Panc1 (cell line): Measurements from ENCODE around the gene ZCCHC24. TPM values are rescaled to one million over a fixed set of nuclear protein-coding genes. Genes with fewer than 3 reads are reported as not detected.

Experiments used
- ATAC-seq: fragments of 200-7000 bp; cut with Tn5 transposase; 2 replicates; pipeline ENCODE4 v1.9.1; 2020; ENCODE audit warnings: mild to moderate bottlenecking, moderate library complexity
- BruUV-seq: library from RNA; stranded (reverse); fragments of 400-500 nt; replicated peaks from 2 replicates; lab custom pipeline; 2021; lab: Mats Ljungman, UMichigan
- CTCF ChIA-PET: fragments of 300-600 bp; sonication (Branson Sonifier 250); formaldehyde crosslinking; loops from one replicate; lab custom pipeline; 2022; ENCODE audit warnings: antibody characterized with exemption; lab: Charles Lee
- POLR2A ChIA-PET: fragments of 300-600 bp; sonication (Branson Sonifier 250); formaldehyde crosslinking; loops from one replicate; lab custom pipeline; 2022; ENCODE audit warnings: antibody characterized with exemption; lab: Charles Lee
- DNase-seq: peaks from one replicate; pipeline ENCODE4 v3.0.0-alpha.2; 2010; ENCODE audit warnings: low read depth, low spot score
- H3K27ac ChIP-seq: 2 replicates; pipeline ENCODE4 v1.5.1; 2011; ENCODE audit warnings: mild to moderate bottlenecking, low read length, inconsistent platforms
- H3K27me3 ChIP-seq: fragments of 200-500 bp; sonication (Bioruptor generic); 2 replicates; pipeline ENCODE4 v1.6.0; 2014; ENCODE audit warnings: low read length, inconsistent platforms; ENCODE audit not compliant: control insufficient read depth, insufficient read depth
- H3K36me3 ChIP-seq: fragments of 200-500 bp; sonication (Bioruptor generic); 2 replicates; pipeline ENCODE4 v1.5.1; 2014; ENCODE audit warnings: inconsistent platforms, mild to moderate bottlenecking, low read length, moderate library complexity; ENCODE audit not compliant: control insufficient read depth, insufficient read depth
- H3K4me1 ChIP-seq: 2 replicates; pipeline ENCODE4 v1.5.1; 2011; ENCODE audit warnings: inconsistent platforms, mild to moderate bottlenecking, low read length, moderate library complexity; ENCODE audit not compliant: control insufficient read depth, insufficient read depth
- H3K4me3 ChIP-seq, 2 experiments: 2 replicates each; pipeline ENCODE4 v1.5.1; 2011 to 2012; ENCODE audit warnings: low read depth in 2 of 2, low read length in 2 of 2, mild to moderate bottlenecking in 2 of 2, inconsistent platforms in 1 of 2, moderate library complexity in 1 of 2
- H3K9me3 ChIP-seq: fragments of 200-500 bp; sonication (Bioruptor generic); 2 replicates; pipeline ENCODE4 v1.5.1; 2014; ENCODE audit warnings: low read depth, mild to moderate bottlenecking, inconsistent platforms, low read length, moderate library complexity; ENCODE audit not compliant: control insufficient read depth, insufficient read depth
- POLR2AphosphoS5 ChIP-seq: IDR thresholded peaks from 2 replicates; pipeline ENCODE4 v1.6.1; 2012; ENCODE audit warnings: mild to moderate bottlenecking, low read depth, low read length, moderate library complexity
- SIN3A ChIP-seq: IDR thresholded peaks from 2 replicates; pipeline ENCODE4 v1.6.1; 2012; ENCODE audit warnings: low read depth, mild to moderate bottlenecking, low read length, moderate library complexity, borderline replicate concordance; ENCODE audit not compliant: insufficient read depth
- TCF7L2 ChIP-seq: IDR thresholded peaks from 2 replicates; pipeline ENCODE4 v1.6.1; 2011; ENCODE audit warnings: mild to moderate bottlenecking, low read depth, low read length, inconsistent platforms
- in situ Hi-C: cut with HindIII; loops from 2 replicates; pipeline ENCODE4 v1.10.0; 2016; ENCODE audit warnings: low sequenced_read_pairs, low pct_unique_long_range_greater_than_20kb
- intact Hi-C: fragments of 100-400 bp; cut with micrococcal nuclease; formaldehyde crosslinking; loops from one replicate; pipeline ENCODE4 v1.10.0; 2022; ENCODE audit not compliant: unreplicated experiment
- total RNA-seq: library from RNA; stranded (reverse); gene quantifications from one replicate; pipeline ENCODE4 v1.2.1, GENCODE V29; 2021; ENCODE audit not compliant: unreplicated experiment
- TF ChIP-seq, protein P1 (sequence below): fragments of 450-650 bp; IDR thresholded peaks from 2 replicates; pipeline ENCODE4 v1.5.1; 2017; ENCODE audit warnings: mild to moderate bottlenecking
- TF ChIP-seq, protein P2 (sequence below), 2 experiments: IDR thresholded peaks; 2 replicates each; pipeline ENCODE4 v1.6.1; 2011 to 2012; ENCODE audit warnings: low read depth in 2 of 2, control low read depth in 1 of 2, low read length in 1 of 2, mild to moderate bottlenecking in 1 of 2, moderate library complexity in 1 of 2; ENCODE audit not compliant: insufficient read depth in 1 of 2

Gene ZCCHC24
- total RNA-seq, 1 experiment from 2014 or later = 7.8 TPM

DNA sequence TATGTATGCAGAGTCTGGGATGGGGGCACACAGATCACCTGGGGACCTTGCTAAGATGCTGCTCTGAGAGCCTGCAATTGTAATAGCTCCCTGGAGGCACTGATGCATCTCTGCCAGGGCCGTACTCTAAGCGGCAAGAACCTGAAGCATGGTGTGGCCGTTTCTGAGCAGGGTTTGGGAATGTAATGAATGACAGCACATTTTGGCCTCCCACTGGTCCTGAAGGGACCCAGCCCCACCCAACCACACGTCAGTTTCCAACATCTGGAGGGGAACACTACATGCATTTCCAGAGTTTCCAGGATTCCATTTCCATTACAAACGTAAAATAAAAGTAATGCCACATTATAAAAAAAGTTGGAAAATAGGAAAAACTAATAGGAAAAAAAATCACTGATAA lies 14.0 kb downstream of the ZCCHC24 start:
- in situ Hi-C loops (no loop called here), intact Hi-C loops (no loop called here)
- Histone ChIP-seq H3K4me3 (no peak overlapping the region), H3K27me3 (no peaks in the 10 kb centered on the region), H3K4me1 (peaks cover 8% of the 10 kb centered on the region), H3K9me3 (no peaks in the 10 kb centered on the region), H3K27ac (no peak overlapping the region), H3K36me3 (no peaks in the 10 kb centered on the region)
- ATAC-seq = no peak
- ChIA-PET CTCF (no interaction called here), POLR2A (no interaction called here)
- BruUV-seq = no TSS peak
- no peak for DNase-seq
- TF ChIP-seq, protein P1, sequence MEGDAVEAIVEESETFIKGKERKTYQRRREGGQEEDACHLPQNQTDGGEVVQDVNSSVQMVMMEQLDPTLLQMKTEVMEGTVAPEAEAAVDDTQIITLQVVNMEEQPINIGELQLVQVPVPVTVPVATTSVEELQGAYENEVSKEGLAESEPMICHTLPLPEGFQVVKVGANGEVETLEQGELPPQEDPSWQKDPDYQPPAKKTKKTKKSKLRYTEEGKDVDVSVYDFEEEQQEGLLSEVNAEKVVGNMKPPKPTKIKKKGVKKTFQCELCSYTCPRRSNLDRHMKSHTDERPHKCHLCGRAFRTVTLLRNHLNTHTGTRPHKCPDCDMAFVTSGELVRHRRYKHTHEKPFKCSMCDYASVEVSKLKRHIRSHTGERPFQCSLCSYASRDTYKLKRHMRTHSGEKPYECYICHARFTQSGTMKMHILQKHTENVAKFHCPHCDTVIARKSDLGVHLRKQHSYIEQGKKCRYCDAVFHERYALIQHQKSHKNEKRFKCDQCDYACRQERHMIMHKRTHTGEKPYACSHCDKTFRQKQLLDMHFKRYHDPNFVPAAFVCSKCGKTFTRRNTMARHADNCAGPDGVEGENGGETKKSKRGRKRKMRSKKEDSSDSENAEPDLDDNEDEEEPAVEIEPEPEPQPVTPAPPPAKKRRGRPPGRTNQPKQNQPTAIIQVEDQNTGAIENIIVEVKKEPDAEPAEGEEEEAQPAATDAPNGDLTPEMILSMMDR = no peak
- TF ChIP-seq POLR2AphosphoS5 = no peak
- TF ChIP-seq, protein P2, sequence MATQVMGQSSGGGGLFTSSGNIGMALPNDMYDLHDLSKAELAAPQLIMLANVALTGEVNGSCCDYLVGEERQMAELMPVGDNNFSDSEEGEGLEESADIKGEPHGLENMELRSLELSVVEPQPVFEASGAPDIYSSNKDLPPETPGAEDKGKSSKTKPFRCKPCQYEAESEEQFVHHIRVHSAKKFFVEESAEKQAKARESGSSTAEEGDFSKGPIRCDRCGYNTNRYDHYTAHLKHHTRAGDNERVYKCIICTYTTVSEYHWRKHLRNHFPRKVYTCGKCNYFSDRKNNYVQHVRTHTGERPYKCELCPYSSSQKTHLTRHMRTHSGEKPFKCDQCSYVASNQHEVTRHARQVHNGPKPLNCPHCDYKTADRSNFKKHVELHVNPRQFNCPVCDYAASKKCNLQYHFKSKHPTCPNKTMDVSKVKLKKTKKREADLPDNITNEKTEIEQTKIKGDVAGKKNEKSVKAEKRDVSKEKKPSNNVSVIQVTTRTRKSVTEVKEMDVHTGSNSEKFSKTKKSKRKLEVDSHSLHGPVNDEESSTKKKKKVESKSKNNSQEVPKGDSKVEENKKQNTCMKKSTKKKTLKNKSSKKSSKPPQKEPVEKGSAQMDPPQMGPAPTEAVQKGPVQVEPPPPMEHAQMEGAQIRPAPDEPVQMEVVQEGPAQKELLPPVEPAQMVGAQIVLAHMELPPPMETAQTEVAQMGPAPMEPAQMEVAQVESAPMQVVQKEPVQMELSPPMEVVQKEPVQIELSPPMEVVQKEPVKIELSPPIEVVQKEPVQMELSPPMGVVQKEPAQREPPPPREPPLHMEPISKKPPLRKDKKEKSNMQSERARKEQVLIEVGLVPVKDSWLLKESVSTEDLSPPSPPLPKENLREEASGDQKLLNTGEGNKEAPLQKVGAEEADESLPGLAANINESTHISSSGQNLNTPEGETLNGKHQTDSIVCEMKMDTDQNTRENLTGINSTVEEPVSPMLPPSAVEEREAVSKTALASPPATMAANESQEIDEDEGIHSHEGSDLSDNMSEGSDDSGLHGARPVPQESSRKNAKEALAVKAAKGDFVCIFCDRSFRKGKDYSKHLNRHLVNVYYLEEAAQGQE (IDR thresholded peaks at IDR 0.05; ENCODE audit: insufficient read depth in 1 of 2, low read depth in 2 of 2, low read length in 1 of 2) = no peak
- no peak for TF ChIP-seq TCF7L2
- TF ChIP-seq SIN3A = no peak

DNA sequence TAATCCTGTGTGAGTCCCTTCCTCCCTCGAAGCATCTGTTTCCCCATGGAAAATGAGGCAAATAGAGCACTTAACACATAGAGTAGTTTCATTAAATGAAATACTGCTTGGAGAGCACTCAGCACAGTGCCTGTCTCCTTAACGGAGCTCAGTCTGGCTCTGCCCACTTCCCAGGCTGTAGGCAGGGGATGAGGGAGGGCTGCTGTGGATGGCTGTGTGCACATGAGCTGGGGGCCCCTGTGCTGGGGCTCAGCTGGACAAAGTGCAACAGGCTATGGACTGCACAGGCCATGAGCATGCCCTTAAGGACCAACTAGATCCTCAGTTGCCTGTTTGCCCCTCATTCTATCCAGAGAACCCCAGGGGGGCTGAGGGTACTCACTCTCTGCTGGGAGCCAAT lies 14.5 kb downstream of the ZCCHC24 start:
- no peak overlapping the region for H3K4me3 ChIP-seq
- CTCF ChIA-PET = no interaction called here
- POLR2A ChIA-PET = no interaction called here
- H3K27ac ChIP-seq = no peak overlapping the region
- H3K27me3 ChIP-seq = no peaks in the 10 kb centered on the region
- intact Hi-C loops (no loop called here), in situ Hi-C loops (no loop called here)
- H3K4me1 ChIP-seq = peaks cover 8% of the 10 kb centered on the region
- ATAC-seq (peak; percentile 45; the same call in 1 of the 2 replicates), DNase-seq (no peak)
- TF ChIP-seq, protein P1 = no peak
- TF ChIP-seq POLR2AphosphoS5 (no peak), SIN3A (no peak), TCF7L2 (no peak)
- TF ChIP-seq, protein P2 (IDR thresholded peaks at IDR 0.05; ENCODE audit: insufficient read depth in 1 of 2, low read depth in 2 of 2, low read length in 1 of 2) = no peak
- no peaks in the 10 kb centered on the region for H3K9me3 ChIP-seq
- no TSS peak for BruUV-seq
- no peaks in the 10 kb centered on the region for H3K36me3 ChIP-seq
